Pancreas (tissue), 10 donors: ENCODE results near the gene PFKFB4. TPM values are rescaled to one million over a fixed set of nuclear protein-coding genes. Genes with fewer than 3 reads are reported as not detected.
A peak's percentile ranks its signal among the peaks of the same experiment; 100 is the strongest.

ENCODE experiments used
- ATAC-seq, 4 donors: fragments of 200-7000 bp; cut with Tn5 transposase; one replicate each; pipeline versions ENCODE4 v1.8.0 to v1.9.1; 2020; ENCODE audit warnings: mild to moderate bottlenecking in 4 of 4, moderate library complexity in 4 of 4
- DNase-seq, 6 donors: peaks; one replicate each; pipeline ENCODE4 v3.0.0-alpha.2; 2020
- FAIRE-seq: peaks from 2 replicates; lab custom pipeline; 2012; peaks lifted over from hg19 to GRCh38; lab: Jason Lieb, UNC
- H3K27ac ChIP-seq, 4 donors: fragments of 200-600 bp; sonication (generic); 1 replicate in 3 of 4; 2 replicates in 1 of 4; pipeline versions ENCODE4 v1.5.0 to v1.8.0; 2020
- H3K27me3 ChIP-seq, 4 donors: fragments of 200-600 bp; one replicate each; pipeline ENCODE4 v1.8.0; 2021
- H3K36me3 ChIP-seq, 3 donors: fragments of 200-600 bp; sonication (generic) in 1 of 3; one replicate each; pipeline versions ENCODE4 v1.5.0 to v1.8.0; 2020 to 2021
- H3K4me1 ChIP-seq, 3 donors: fragments of 200-600 bp; one replicate each; pipeline ENCODE4 v1.8.0; 2021
- H3K4me3 ChIP-seq, 4 donors: fragments of 200-600 bp; sonication (generic) in 2 of 4; one replicate each; pipeline versions ENCODE4 v1.5.0 to v1.8.0; 2020 to 2021
- H3K9me3 ChIP-seq, 4 donors: fragments of 200-600 bp; one replicate each; pipeline ENCODE4 v1.8.0; 2021
- CTCF ChIP-seq, 4 donors: fragments of 200-600 bp; sonication (generic) in 3 of 4; IDR thresholded peaks; one replicate each; pipeline versions ENCODE4 v1.5.0 to v1.8.0; 2021; ENCODE audit warnings: antibody characterized with exemption in 4 of 4
- WGBS, 2 donors: extraction: QIAGEN DNeasy Blood & Tissue Kit; methylation state at CpG; one replicate each; pipeline ENCODE4 v1.1.7; 2013; 5-methylcytosine and 5-hydroxymethylcytosine counted together
- intact Hi-C, 3 donors: fragments of 100-400 bp; cut with DNase I; formaldehyde crosslinking; loops; one replicate each; pipeline versions ENCODE4 v1.11.1 to v1.14.2; 2022
- polyA plus RNA-seq, 2 donors: library from polyadenylated mRNA; stranded (reverse); fragments of 200-250 nt; gene quantifications; one replicate each; pipeline ENCODE4 v1.2.3, GENCODE V29; 2013
- total RNA-seq, 6 donors: library from RNA; stranded (reverse); fragmentation: NEBNext Ultra II Directional in 4 of 6; extraction: Animal tissue kit (Norgen Biotek cat#: 25700) in 4 of 6; gene quantifications; one replicate each; pipeline versions ENCODE4 v1.2.1 to v1.2.4, GENCODE V29; 2021 to 2023
- donor health status: healthy with polysubstance abuse.
- donor health status: DM: no; HTN: no; CAD: no; lungs with moderate emphysema.
- donor health status: DM: no; HTN: no; CAD: no.
- donor health status: control.
- donor health status: control.
- donor health status: Bipolar disorder and iron deficiency.
- donor health status: DM: yes; HTN: yes; CAD: no.
- donor health status: DM: no; HTN: no; CAD: no.
- donor health status: DM: no; HTN: no; CAD: no.
- donor health status: DM: yes; HTN: yes; CAD: no.

PFKFB4 gene
- total and polyA plus RNA-seq, 8 donors: 7.4 to 12.2 (median 8.5) TPM

- ATAC-seq: no peak
- no peaks in the 10 kb centered on the region for H3K27me3 ChIP-seq
- H3K9me3 ChIP-seq: no peaks in the 10 kb centered on the region
- no peak overlapping the region for H3K4me3 ChIP-seq
- DNase-seq: no peak
- FAIRE-seq: no peak
- intact Hi-C loops: no loop called here
- no peak for TF ChIP-seq CTCF (IDR thresholded peaks at IDR 0.05)
- 87 to 90% methylated on average over 7 of the region's 7 CpGs for WGBS, 2 donors
- H3K27ac ChIP-seq: no peak overlapping the region
- no peaks in the 10 kb centered on the region for H3K4me1 ChIP-seq
- no peaks in the 10 kb centered on the region for H3K36me3 ChIP-seq
Measured at GRCh38 chr3:48568476-48568875, 11.9 kb upstream of the PFKFB4 start.

GRCh38 chr3:48567500-48567899 lies 10.9 kb upstream of the PFKFB4 start:
- no peak for DNase-seq
- Histone ChIP-seq H3K9me3 (no peaks in the 10 kb centered on the region), H3K4me1 (no peaks in the 10 kb centered on the region), H3K27ac (no peak overlapping the region), H3K36me3 (no peaks in the 10 kb centered on the region), H3K27me3 (no peaks in the 10 kb centered on the region), H3K4me3 (no peak overlapping the region)
- no peak for FAIRE-seq
- no peak for TF ChIP-seq CTCF (IDR thresholded peaks at IDR 0.05)
- WGBS, 2 donors: 75 to 85% methylated on average over 11 of the region's 11 CpGs
- intact Hi-C loops: no loop called here
- no peak for ATAC-seq

- Histone ChIP-seq H3K4me1 (no peaks in the 10 kb centered on the region), H3K9me3 (no peaks in the 10 kb centered on the region), H3K27me3 (no peaks in the 10 kb centered on the region), H3K27ac (no peak overlapping the region), H3K36me3 (no peaks in the 10 kb centered on the region), H3K4me3 (no peak overlapping the region)
- 79 to 80% methylated on average over 5 of the region's 5 CpGs for WGBS, 2 donors
- intact Hi-C loops: no loop called here
- TF ChIP-seq CTCF (IDR thresholded peaks at IDR 0.05): no peak
- ATAC-seq: no peak
- FAIRE-seq: no peak
- DNase-seq: no peak
Measured at GRCh38 chr3:48567090-48567489, 10.5 kb upstream of the PFKFB4 start.

- no peak for TF ChIP-seq CTCF (IDR thresholded peaks at IDR 0.05)
- no peaks in the 10 kb centered on the region for H3K4me1 ChIP-seq
- no peaks in the 10 kb centered on the region for H3K36me3 ChIP-seq
- H3K9me3 ChIP-seq: no peaks in the 10 kb centered on the region
- H3K27ac ChIP-seq: no peak overlapping the region
- no peak for ATAC-seq
- H3K27me3 ChIP-seq: no peaks in the 10 kb centered on the region
- 91 to 95% methylated on average over 9 of the region's 9 CpGs for WGBS, 2 donors
- H3K4me3 ChIP-seq: no peak overlapping the region
- no peak for DNase-seq
- FAIRE-seq: no peak
- intact Hi-C loops: no loop called here
Measured at GRCh38 chr3:48566401-48566760, 9.8 kb upstream of the PFKFB4 start.

- 70 to 82% methylated on average over 7 of the region's 7 CpGs for WGBS, 2 donors
- no peak for ATAC-seq
- no peaks in the 10 kb centered on the region for H3K27me3 ChIP-seq
- H3K36me3 ChIP-seq: no peaks in the 10 kb centered on the region
- no peaks in the 10 kb centered on the region for H3K9me3 ChIP-seq
- intact Hi-C loops: no loop called here
- no peak overlapping the region for H3K27ac ChIP-seq
- no peak for FAIRE-seq
- no peak for TF ChIP-seq CTCF (IDR thresholded peaks at IDR 0.05)
- no peaks in the 10 kb centered on the region for H3K4me1 ChIP-seq
- no peak overlapping the region for H3K4me3 ChIP-seq
- peak in 1 of 6 donors; percentile 55 for DNase-seq
Measured at GRCh38 chr3:48565591-48566400, 9.2 kb upstream of the PFKFB4 start.
